MM.1S (cell line): ENCODE results near the gene PPP1R3C.

Source experiments
- DNase-seq: peaks from one replicate; pipeline ENCODE4 v3.0.0-alpha.2; 2015
- H2AFZ ChIP-seq: fragments of 300-600 bp; sonication (generic); 2 replicates; pipeline ENCODE4 v1.6.0; 2016; ENCODE audit warnings: antibody characterized with exemption, low read length
- H3F3A ChIP-seq: fragments of 300-600 bp; sonication (generic); 2 replicates; pipeline ENCODE4 v1.6.1; 2016; ENCODE audit warnings: mild to moderate bottlenecking, antibody characterized with exemption, low read length, moderate library complexity, mixed read lengths; ENCODE audit not compliant: insufficient read depth
- H3K27ac ChIP-seq: fragments of 300-600 bp; sonication (generic); 2 replicates; pipeline ENCODE4 v1.5.1; 2016; ENCODE audit warnings: mild to moderate bottlenecking, low read length
- H3K27me3 ChIP-seq: fragments of 300-600 bp; sonication (generic); replicated peaks from 2 replicates; pipeline ENCODE4 v1.6.0; 2016; ENCODE audit warnings: low read length; ENCODE audit not compliant: insufficient read depth
- H3K36me3 ChIP-seq: fragments of 300-600 bp; sonication (generic); replicated peaks from 2 replicates; pipeline ENCODE4 v1.6.1; 2016; ENCODE audit warnings: mild to moderate bottlenecking, low read length, mixed read lengths; ENCODE audit not compliant: insufficient read depth
- H3K4me1 ChIP-seq: fragments of 300-600 bp; sonication (generic); 2 replicates; pipeline ENCODE4 v1.6.1; 2016; ENCODE audit warnings: low read length, mixed read lengths
- H3K4me2 ChIP-seq: fragments of 300-600 bp; sonication (generic); 2 replicates; pipeline ENCODE4 v1.6.0; 2016; ENCODE audit warnings: low read depth, low read length
- H3K4me3 ChIP-seq: fragments of 300-600 bp; sonication (generic); 2 replicates; pipeline ENCODE4 v1.5.1; 2016; ENCODE audit warnings: low read length, mixed read lengths
- H3K79me2 ChIP-seq: fragments of 300-600 bp; sonication (generic); 2 replicates; pipeline ENCODE4 v1.6.1; 2016; ENCODE audit warnings: mixed run types, low read length, mixed read lengths
- H3K9ac ChIP-seq: fragments of 300-600 bp; sonication (generic); 2 replicates; pipeline ENCODE4 v1.6.1; 2016; ENCODE audit warnings: low read length, mixed read lengths
- H3K9me2 ChIP-seq: fragments of 300-600 bp; sonication (generic); replicated peaks from 2 replicates; pipeline ENCODE4 v1.6.1; 2016; ENCODE audit warnings: mild to moderate bottlenecking, low read length, mixed read lengths; ENCODE audit not compliant: insufficient read depth
- H3K9me3 ChIP-seq: fragments of 300-600 bp; sonication (generic); replicated peaks from 2 replicates; pipeline ENCODE4 v1.6.1; 2016; ENCODE audit warnings: mild to moderate bottlenecking, low read length, mixed read lengths; ENCODE audit not compliant: insufficient read depth
- H4K20me1 ChIP-seq: fragments of 300-600 bp; sonication (generic); 2 replicates; pipeline ENCODE4 v1.6.1; 2016; ENCODE audit warnings: mild to moderate bottlenecking, low read length, moderate library complexity, mixed read lengths; ENCODE audit not compliant: insufficient read depth
- CTCF ChIP-seq: fragments of 300-600 bp; sonication (generic); IDR thresholded peaks from 2 replicates; pipeline ENCODE4 v1.5.1; 2016; ENCODE audit warnings: antibody characterized with exemption, low read length, mixed read lengths
- EZH2 ChIP-seq: fragments of 300-600 bp; sonication (generic); optimal IDR thresholded peaks from 2 replicates; pipeline ENCODE3; 2017; ENCODE audit warnings: low read depth, mild to moderate bottlenecking, antibody characterized with exemption, low read length, mixed read lengths
- EZH2phosphoT487 ChIP-seq: fragments of 300-600 bp; sonication (generic); IDR thresholded peaks from 2 replicates; pipeline ENCODE4 v1.6.1; 2018; ENCODE audit warnings: antibody characterized with exemption, low read length

PPP1R3C gene

DNA sequence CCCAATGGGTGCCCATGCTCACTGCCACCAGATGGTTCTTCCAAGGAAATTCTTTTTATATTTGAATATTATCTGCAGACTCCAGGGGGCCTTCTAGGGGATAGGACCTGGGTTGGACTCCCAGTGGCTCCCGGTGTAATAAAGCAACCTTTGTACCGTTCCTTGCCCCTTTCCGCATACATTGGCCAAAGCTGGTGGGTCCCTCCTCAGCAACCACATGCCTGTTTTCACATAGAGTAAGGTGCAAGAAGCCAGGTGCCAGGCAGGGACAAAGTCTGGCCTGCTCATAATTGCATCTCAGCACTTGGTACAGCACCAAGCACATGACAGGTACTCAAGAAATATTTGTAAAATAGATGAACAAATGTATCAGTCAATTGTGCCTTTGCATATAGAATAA, 46.4 kb upstream of the PPP1R3C start:
- Histone ChIP-seq H3K4me1 (no peaks in the 10 kb centered on the region), H3K9me3 (no peaks in the 10 kb centered on the region), H4K20me1 (no peaks in the 10 kb centered on the region), H3K36me3 (no peaks in the 10 kb centered on the region), H3K27ac (no peak overlapping the region), H3K9ac (no peak overlapping the region), H2AFZ (no peak overlapping the region), H3F3A (no peaks in the 10 kb centered on the region), H3K79me2 (no peaks in the 10 kb centered on the region), H3K4me2 (no peak overlapping the region), H3K9me2 (no peaks in the 10 kb centered on the region), H3K4me3 (no peak overlapping the region), H3K27me3 (no peaks in the 10 kb centered on the region)
- no peak for TF ChIP-seq EZH2phosphoT487
- no peak for TF ChIP-seq EZH2
- no peak for TF ChIP-seq CTCF
- DNase-seq: no peak

- Histone ChIP-seq H2AFZ (no peak overlapping the region), H3F3A (no peaks in the 10 kb centered on the region), H3K4me3 (no peak overlapping the region), H3K4me1 (no peaks in the 10 kb centered on the region), H3K79me2 (no peaks in the 10 kb centered on the region), H3K36me3 (no peaks in the 10 kb centered on the region), H3K4me2 (no peak overlapping the region), H3K9me3 (no peaks in the 10 kb centered on the region), H4K20me1 (no peaks in the 10 kb centered on the region), H3K27ac (no peak overlapping the region), H3K9me2 (no peaks in the 10 kb centered on the region), H3K27me3 (no peaks in the 10 kb centered on the region), H3K9ac (no peak overlapping the region)
- no peak for DNase-seq
- TF ChIP-seq EZH2phosphoT487 (no peak), CTCF (no peak), EZH2 (no peak)
Measured at GRCh38 chr10:91677911-91678310, 45.0 kb upstream of the PPP1R3C start.

- Histone ChIP-seq H2AFZ (no peak overlapping the region), H3K4me2 (no peak overlapping the region)
- DNase-seq: no peak
Measured at GRCh38 chr10:91672021-91672608, 39.2 kb upstream of the PPP1R3C start.

GRCh38 chr10:91668913-91669312, 36.0 kb upstream of the PPP1R3C start:
- Histone ChIP-seq H3K27me3 (no peaks in the 10 kb centered on the region), H3K79me2 (no peaks in the 10 kb centered on the region), H3K4me1 (no peaks in the 10 kb centered on the region), H3K36me3 (no peaks in the 10 kb centered on the region), H3K4me3 (no peak overlapping the region), H3K9me2 (no peaks in the 10 kb centered on the region), H4K20me1 (no peaks in the 10 kb centered on the region), H3K9ac (no peak overlapping the region), H3K9me3 (no peaks in the 10 kb centered on the region), H2AFZ (no peak overlapping the region), H3K4me2 (no peak overlapping the region), H3F3A (no peaks in the 10 kb centered on the region), H3K27ac (no peak overlapping the region)
- TF ChIP-seq EZH2 (no peak), EZH2phosphoT487 (no peak), CTCF (no peak)
- no peak for DNase-seq

More at GRCh38 chr10:91672021-91672608, 39.2 kb upstream of the PPP1R3C start:
- H4K20me1 ChIP-seq: no peaks in the 10 kb centered on the region
- H3K27ac ChIP-seq: no peak overlapping the region
- H3K36me3 ChIP-seq: no peaks in the 10 kb centered on the region
- no peak overlapping the region for H3K4me3 ChIP-seq
- H3K9ac ChIP-seq: no peak overlapping the region
- no peaks in the 10 kb centered on the region for H3K79me2 ChIP-seq
- H3K9me2 ChIP-seq: no peaks in the 10 kb centered on the region
- H3K9me3 ChIP-seq: no peaks in the 10 kb centered on the region
- no peaks in the 10 kb centered on the region for H3K4me1 ChIP-seq
- H3K27me3 ChIP-seq: no peaks in the 10 kb centered on the region
- H3F3A ChIP-seq: no peaks in the 10 kb centered on the region
- no peak for TF ChIP-seq EZH2phosphoT487
- TF ChIP-seq EZH2: no peak
